KMS-11 (cell line): ENCODE measurements around the gene PARP14.
"Not testable (repeated sequence)": the region's sequence is repeated elsewhere in the genome, so short reads cannot be mapped to it uniquely, and the experiment has no call there.

ENCODE experiments used
- H2AFZ ChIP-seq: fragments of 200-600 bp; sonication (generic); 2 replicates; pipeline ENCODE4 v1.6.1; 2016; ENCODE audit warnings: antibody characterized with exemption, mixed run types, low read depth
- H3K27ac ChIP-seq: fragments of 200-600 bp; sonication (generic); 2 replicates; pipeline ENCODE4 v1.6.1; 2016; ENCODE audit warnings: mild to moderate bottlenecking, mixed run types
- H3K27me3 ChIP-seq: fragments of 200-600 bp; sonication (generic); 2 replicates; pipeline ENCODE4 v1.6.1; 2017; ENCODE audit warnings: mild to moderate bottlenecking, low read depth, mixed run types, moderate library complexity; ENCODE audit not compliant: insufficient read depth
- H3K36me3 ChIP-seq: fragments of 200-600 bp; sonication (generic); 2 replicates; pipeline ENCODE4 v1.6.1; 2017; ENCODE audit warnings: mild to moderate bottlenecking, mixed run types; ENCODE audit not compliant: insufficient read depth
- H3K4me1 ChIP-seq: fragments of 200-600 bp; sonication (generic); 2 replicates; pipeline ENCODE4 v1.6.1; 2016; ENCODE audit warnings: mild to moderate bottlenecking, low read depth, mixed run types; ENCODE audit not compliant: poor library complexity, severe bottlenecking
- H3K4me2 ChIP-seq: fragments of 200-600 bp; sonication (generic); 2 replicates; pipeline ENCODE4 v1.7.0; 2016; ENCODE audit warnings: mild to moderate bottlenecking, mixed run types
- H3K4me3 ChIP-seq: fragments of 200-600 bp; sonication (generic); IDR thresholded peaks from 2 replicates; pipeline ENCODE4 v1.6.1; 2017; ENCODE audit warnings: low read depth, low read length, mixed read lengths; ENCODE audit not compliant: insufficient read depth
- H3K79me2 ChIP-seq: fragments of 200-600 bp; sonication (generic); 2 replicates; pipeline ENCODE4 v1.6.1; 2016; ENCODE audit warnings: low read depth, mixed run types; ENCODE audit not compliant: insufficient read depth
- H3K9ac ChIP-seq: fragments of 200-600 bp; sonication (generic); 2 replicates; pipeline ENCODE4 v1.6.1; 2016; ENCODE audit warnings: mild to moderate bottlenecking, mixed run types
- H4K20me1 ChIP-seq: fragments of 200-600 bp; sonication (generic); 2 replicates; pipeline ENCODE4 v1.6.1; 2016; ENCODE audit warnings: mild to moderate bottlenecking, mixed run types; ENCODE audit not compliant: insufficient read depth
- CTCF ChIP-seq: fragments of 200-600 bp; sonication (generic); conservative IDR thresholded peaks from 2 replicates; pipeline ENCODE4 v1.6.1; 2017; ENCODE audit warnings: low read depth, mild to moderate bottlenecking, antibody characterized with exemption, low read length, moderate library complexity, mixed read lengths

The PARP14 gene

GRCh38 chr3:122700193-122700592 lies 19.6 kb downstream of the PARP14 start:
- no peak overlapping the region for H3K4me2 ChIP-seq

GRCh38 chr3:122705379-122705778 lies 24.7 kb downstream of the PARP14 start:
- no peaks in the 10 kb centered on the region for H3K4me1 ChIP-seq
- TF ChIP-seq CTCF: no peak
- H3K9ac ChIP-seq: no peak overlapping the region
- H4K20me1 ChIP-seq: no peaks in the 10 kb centered on the region
- H3K27me3 ChIP-seq: no peaks in the 10 kb centered on the region
- no peak overlapping the region for H3K4me3 ChIP-seq
- H3K79me2 ChIP-seq: no peaks in the 10 kb centered on the region
- H2AFZ ChIP-seq: no peak overlapping the region
- no peaks in the 10 kb centered on the region for H3K36me3 ChIP-seq
- H3K27ac ChIP-seq: no peak overlapping the region
- no peak overlapping the region for H3K4me2 ChIP-seq

More at GRCh38 chr3:122700193-122700592, 19.6 kb downstream of the PARP14 start:
- no peaks in the 10 kb centered on the region for H3K36me3 ChIP-seq
- H4K20me1 ChIP-seq: no peaks in the 10 kb centered on the region
- no peak for TF ChIP-seq CTCF
- no peaks in the 10 kb centered on the region for H3K4me1 ChIP-seq
- H3K4me3 ChIP-seq: no peak overlapping the region
- H3K9ac ChIP-seq: no peak overlapping the region
- no peak overlapping the region for H3K27ac ChIP-seq
- no peak overlapping the region for H2AFZ ChIP-seq
- H3K27me3 ChIP-seq: no peaks in the 10 kb centered on the region
- no peaks in the 10 kb centered on the region for H3K79me2 ChIP-seq

GRCh38 chr3:122710616-122711251 lies 30.1 kb downstream of the PARP14 start:
- not testable (repeated sequence) for H3K27ac ChIP-seq, H3K27me3 ChIP-seq, H3K9ac ChIP-seq, H3K36me3 ChIP-seq, H4K20me1 ChIP-seq, H3K4me1 ChIP-seq, H2AFZ ChIP-seq, H3K4me3 ChIP-seq, H3K79me2 ChIP-seq, H3K4me2 ChIP-seq

- Histone ChIP-seq H3K9ac (no peak overlapping the region), H2AFZ (no peak overlapping the region), H3K27ac (no peak overlapping the region), H3K4me1 (no peaks in the 10 kb centered on the region), H3K79me2 (no peaks in the 10 kb centered on the region), H3K27me3 (no peaks in the 10 kb centered on the region), H3K4me3 (no peak overlapping the region), H4K20me1 (no peaks in the 10 kb centered on the region), H3K4me2 (no peak overlapping the region), H3K36me3 (0 out of 2 replicates have a peak, but pooled peaks cover 3% of the 10 kb centered on the region)
- no peak for TF ChIP-seq CTCF
Measured at GRCh38 chr3:122714273-122714672, 33.6 kb downstream of the PARP14 start.

GRCh38 chr3:122716667-122717066 lies 36.0 kb downstream of the PARP14 start:
- no peak overlapping the region for H2AFZ ChIP-seq
- H3K27ac ChIP-seq: no peak overlapping the region
- TF ChIP-seq CTCF: no peak
- H3K27me3 ChIP-seq: no peaks in the 10 kb centered on the region
- H3K4me2 ChIP-seq: no peak overlapping the region
- H3K4me1 ChIP-seq: no peaks in the 10 kb centered on the region
- H3K36me3 ChIP-seq: 0 out of 2 replicates have a peak, but pooled peaks cover 3% of the 10 kb centered on the region
- H3K79me2 ChIP-seq: no peaks in the 10 kb centered on the region
- H3K4me3 ChIP-seq: no peak overlapping the region
- H4K20me1 ChIP-seq: no peaks in the 10 kb centered on the region
- no peak overlapping the region for H3K9ac ChIP-seq
